GM12892 (cell line): ENCODE measurements around the gene EDN1.

Experiments used
- DNase-seq: peaks from one replicate; pipeline ENCODE4 v3.0.0; 2011; ENCODE audit not compliant: insufficient read length
- FAIRE-seq: peaks from 2 replicates; lab custom pipeline; 2011; peaks lifted over from hg19 to GRCh38; lab: Jason Lieb, UNC
- POLR2A ChIP-seq: IDR thresholded peaks from 2 replicates; pipeline ENCODE4 v1.6.1; 2011; ENCODE audit warnings: low read depth, low read length, control low read depth
- POLR2AphosphoS5 ChIP-seq: IDR thresholded peaks from 2 replicates; pipeline ENCODE4 v1.6.1; 2011; ENCODE audit warnings: low read depth, low read length, control low read depth
- TAF1 ChIP-seq: IDR thresholded peaks from 2 replicates; pipeline ENCODE4 v1.6.1; 2011; ENCODE audit warnings: low read depth, mild to moderate bottlenecking, control low read depth, low read length, borderline replicate concordance

Gene EDN1

DNA sequence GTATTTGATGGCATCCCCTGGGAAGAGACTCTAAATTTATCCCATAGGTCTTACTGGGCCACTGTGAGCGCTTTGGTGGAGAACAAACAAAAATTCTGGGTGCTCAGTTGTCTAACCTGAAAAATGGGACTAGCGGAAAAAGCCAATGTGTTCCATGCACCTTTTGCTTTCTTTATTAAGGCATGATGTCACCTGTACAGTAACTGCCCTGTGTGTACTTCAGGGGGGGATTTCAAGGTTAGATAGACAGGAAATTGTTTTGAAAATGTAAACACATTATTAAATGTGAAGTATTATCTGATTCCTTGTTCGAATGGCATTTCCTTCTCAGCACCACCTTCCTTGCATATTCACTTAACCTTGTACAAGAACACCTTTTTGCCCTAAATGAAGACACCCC is 1.2 kb upstream of the EDN1 start:
- DNase-seq, result no peak
- TF ChIP-seq POLR2A, result no peak
- no peak for TF ChIP-seq TAF1
- no peak for TF ChIP-seq POLR2AphosphoS5
- FAIRE-seq, result peak; percentile 42

DNA sequence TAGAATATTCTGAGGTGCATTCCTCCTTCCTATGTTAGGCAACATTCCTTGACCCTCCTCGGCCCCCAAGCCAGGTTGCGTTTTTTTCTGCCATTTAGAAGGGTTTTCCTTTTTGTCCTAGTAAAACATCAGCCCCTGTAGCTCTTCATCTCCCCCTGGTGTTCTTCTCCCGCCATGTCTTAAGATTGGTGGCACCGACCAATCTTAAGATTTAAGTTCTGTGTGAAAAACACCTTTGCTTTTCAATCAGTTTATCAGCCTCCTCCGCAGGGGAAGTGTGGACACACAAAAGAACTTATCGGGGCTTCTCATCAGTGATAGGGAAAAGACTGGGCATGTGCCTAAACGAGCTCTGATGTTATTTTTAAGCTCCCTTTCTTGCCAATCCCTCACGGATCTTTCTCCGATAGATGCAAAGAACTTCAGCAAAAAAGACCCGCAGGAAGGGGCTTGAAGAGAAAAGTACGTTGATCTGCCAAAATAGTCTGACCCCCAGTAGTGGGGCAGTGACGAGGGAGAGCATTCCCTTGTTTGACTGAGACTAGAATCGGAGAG is 719 bp upstream of the EDN1 start:
- FAIRE-seq, result peak; percentile 56
- DNase-seq, result no peak
- TF ChIP-seq POLR2AphosphoS5, result no peak
- no peak for TF ChIP-seq TAF1
- no peak for TF ChIP-seq POLR2A

DNA sequence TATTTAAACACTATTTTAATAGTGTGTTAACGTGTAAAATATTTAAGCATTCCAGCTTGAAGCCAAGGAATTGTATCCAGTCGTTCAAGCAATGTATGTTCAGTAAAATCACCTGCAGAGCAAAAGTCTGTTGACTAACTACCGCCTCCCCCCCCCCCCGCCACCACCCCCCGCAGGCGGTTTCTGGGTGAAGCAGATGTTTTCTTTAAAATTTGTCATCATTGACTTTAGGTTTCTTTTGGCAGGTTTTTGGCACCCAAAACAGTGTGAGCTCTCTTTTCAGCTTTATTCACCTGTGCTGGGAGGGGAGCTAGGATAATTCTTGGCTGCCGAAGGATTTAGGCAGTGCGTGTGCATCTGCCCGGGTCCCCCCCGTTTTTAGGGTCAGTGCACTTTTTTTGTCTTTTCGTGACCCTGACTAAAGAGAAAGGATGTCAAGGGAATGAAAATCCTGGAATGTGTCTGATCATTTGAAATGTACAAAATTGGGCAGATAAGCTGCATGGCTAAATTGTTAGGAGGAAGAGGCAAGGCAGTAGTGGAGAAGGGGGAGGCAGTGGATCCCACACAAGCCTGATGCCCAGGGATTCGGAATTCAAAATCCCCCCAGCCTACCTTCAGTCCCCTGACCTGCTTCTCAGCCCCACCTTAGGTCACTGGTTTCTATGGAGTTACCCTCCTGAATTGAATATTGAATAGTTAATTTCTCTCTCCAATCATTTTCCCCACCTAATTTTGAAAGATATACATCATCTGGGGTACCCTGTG is 1.1 kb downstream of the EDN1 start:
- FAIRE-seq, result no peak
- DNase-seq, result no peak

GRCh38 chr6:12291839-12292604 is 1.9 kb downstream of the EDN1 start:
- DNase-seq, result no peak
- FAIRE-seq, result no peak
- TF ChIP-seq POLR2AphosphoS5, result no peak
- no peak for TF ChIP-seq TAF1
- no peak for TF ChIP-seq POLR2A

More for the DNA sequence above, 1.1 kb downstream of the EDN1 start:
- no peak for TF ChIP-seq POLR2A
- TF ChIP-seq TAF1, result no peak
- no peak for TF ChIP-seq POLR2AphosphoS5

GRCh38 chr6:12293235-12293930 is 3.2 kb downstream of the EDN1 start:
- DNase-seq (no peak), FAIRE-seq (no peak)
- TF ChIP-seq POLR2AphosphoS5 (no peak), TAF1 (no peak), POLR2A (no peak)

DNA sequence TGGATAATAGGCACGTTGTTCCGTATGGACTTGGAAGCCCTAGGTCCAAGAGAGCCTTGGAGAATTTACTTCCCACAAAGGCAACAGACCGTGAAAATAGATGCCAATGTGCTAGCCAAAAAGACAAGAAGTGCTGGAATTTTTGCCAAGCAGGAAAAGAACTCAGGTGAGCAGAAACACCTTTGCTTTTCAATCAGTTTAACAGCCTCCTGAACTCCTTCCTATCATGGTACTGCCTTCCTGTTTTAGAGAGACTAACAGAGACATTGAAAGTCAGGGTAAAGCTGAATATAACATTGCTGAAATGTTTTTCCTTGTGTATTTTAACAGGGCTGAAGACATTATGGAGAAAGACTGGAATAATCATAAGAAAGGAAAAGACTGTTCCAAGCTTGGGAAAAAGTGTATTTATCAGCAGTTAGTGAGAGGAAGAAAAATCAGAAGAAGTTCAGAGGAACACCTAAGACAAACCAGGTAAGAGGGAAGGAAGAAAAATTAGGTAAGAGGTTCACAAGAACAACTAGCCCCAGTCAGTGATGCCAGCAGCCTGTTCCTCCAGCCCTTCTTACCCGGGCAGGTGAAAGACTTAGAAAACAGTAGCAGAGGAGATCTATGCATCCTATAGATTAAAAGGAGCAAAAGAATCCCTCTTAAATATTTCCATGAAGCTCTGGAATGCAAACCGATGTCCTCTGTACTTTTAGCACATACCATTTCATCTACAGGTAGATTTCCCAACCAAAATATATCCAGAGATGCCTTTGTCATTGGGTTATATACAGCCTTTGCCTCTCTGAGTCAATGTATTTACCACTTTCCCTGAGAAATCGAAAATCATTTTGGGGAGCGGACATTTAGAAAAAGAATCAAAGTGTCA is 4.0 kb downstream of the EDN1 start:
- FAIRE-seq, result no peak
- TF ChIP-seq POLR2A (no peak), TAF1 (no peak), POLR2AphosphoS5 (no peak)
- DNase-seq, result no peak

- DNase-seq (no peak), FAIRE-seq (no peak)
- no peak for TF ChIP-seq POLR2AphosphoS5
- TF ChIP-seq POLR2A, result no peak
- no peak for TF ChIP-seq TAF1
Observed at GRCh38 chr6:12294851-12295536, 4.8 kb downstream of the EDN1 start.

- no peak for FAIRE-seq
- DNase-seq, result no peak
- TF ChIP-seq POLR2A (no peak), TAF1 (no peak), POLR2AphosphoS5 (no peak)
Observed at GRCh38 chr6:12295558-12296254, 5.5 kb downstream of the EDN1 start.

DNA sequence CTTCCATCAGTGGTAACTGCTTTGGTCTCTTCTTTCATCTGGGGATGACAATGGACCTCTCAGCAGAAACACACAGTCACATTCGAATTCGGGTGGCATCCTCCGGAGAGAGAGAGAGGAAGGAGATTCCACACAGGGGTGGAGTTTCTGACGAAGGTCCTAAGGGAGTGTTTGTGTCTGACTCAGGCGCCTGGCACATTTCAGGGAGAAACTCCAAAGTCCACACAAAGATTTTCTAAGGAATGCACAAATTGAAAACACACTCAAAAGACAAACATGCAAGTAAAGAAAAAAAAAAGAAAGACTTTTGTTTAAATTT is 6.1 kb downstream of the EDN1 start:
- no peak for FAIRE-seq
- no peak for DNase-seq

DNA sequence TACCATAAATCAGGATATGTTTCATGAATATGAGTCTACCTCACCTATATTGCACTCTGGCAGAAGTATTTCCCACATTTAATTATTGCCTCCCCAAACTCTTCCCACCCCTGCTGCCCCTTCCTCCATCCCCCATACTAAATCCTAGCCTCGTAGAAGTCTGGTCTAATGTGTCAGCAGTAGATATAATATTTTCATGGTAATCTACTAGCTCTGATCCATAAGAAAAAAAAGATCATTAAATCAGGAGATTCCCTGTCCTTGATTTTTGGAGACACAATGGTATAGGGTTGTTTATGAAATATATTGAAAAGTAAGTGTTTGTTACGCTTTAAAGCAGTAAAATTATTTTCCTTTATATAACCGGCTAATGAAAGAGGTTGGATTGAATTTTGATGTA is 6.4 kb downstream of the EDN1 start:
- no peak for TF ChIP-seq TAF1
- no peak for TF ChIP-seq POLR2A
- TF ChIP-seq POLR2AphosphoS5, result no peak
- FAIRE-seq, result no peak
- no peak for DNase-seq

More for the DNA sequence above, 6.1 kb downstream of the EDN1 start:
- TF ChIP-seq TAF1 (no peak), POLR2AphosphoS5 (no peak), POLR2A (no peak)
